Panc1 (cell line): ENCODE results near the gene NOXA1. TPM values are rescaled to one million over a fixed set of nuclear protein-coding genes. Genes with fewer than 3 reads are reported as not detected.
A peak's percentile ranks its signal among the peaks of the same experiment; 100 is the strongest.
"Not testable (repeated sequence)": the region's sequence is repeated elsewhere in the genome, so short reads cannot be mapped to it uniquely, and the experiment has no call there.

Experiments used
- ATAC-seq: fragments of 200-7000 bp; cut with Tn5 transposase; 2 replicates; pipeline ENCODE4 v1.9.1; 2020; ENCODE audit warnings: mild to moderate bottlenecking, moderate library complexity
- BruUV-seq: library from RNA; stranded (reverse); fragments of 400-500 nt; replicated peaks from 2 replicates; lab custom pipeline; 2021; lab: Mats Ljungman, UMichigan
- CTCF ChIA-PET: fragments of 300-600 bp; sonication (Branson Sonifier 250); formaldehyde crosslinking; loops from one replicate; lab custom pipeline; 2022; ENCODE audit warnings: antibody characterized with exemption; lab: Charles Lee
- POLR2A ChIA-PET: fragments of 300-600 bp; sonication (Branson Sonifier 250); formaldehyde crosslinking; loops from one replicate; lab custom pipeline; 2022; ENCODE audit warnings: antibody characterized with exemption; lab: Charles Lee
- DNase-seq: peaks from one replicate; pipeline ENCODE4 v3.0.0-alpha.2; 2010; ENCODE audit warnings: low read depth, low spot score
- H3K27ac ChIP-seq: 2 replicates; pipeline ENCODE4 v1.5.1; 2011; ENCODE audit warnings: mild to moderate bottlenecking, low read length, inconsistent platforms
- H3K27me3 ChIP-seq: fragments of 200-500 bp; sonication (Bioruptor generic); 2 replicates; pipeline ENCODE4 v1.6.0; 2014; ENCODE audit warnings: low read length, inconsistent platforms; ENCODE audit not compliant: control insufficient read depth, insufficient read depth
- H3K36me3 ChIP-seq: fragments of 200-500 bp; sonication (Bioruptor generic); 2 replicates; pipeline ENCODE4 v1.5.1; 2014; ENCODE audit warnings: inconsistent platforms, mild to moderate bottlenecking, low read length, moderate library complexity; ENCODE audit not compliant: control insufficient read depth, insufficient read depth
- H3K4me1 ChIP-seq: 2 replicates; pipeline ENCODE4 v1.5.1; 2011; ENCODE audit warnings: inconsistent platforms, mild to moderate bottlenecking, low read length, moderate library complexity; ENCODE audit not compliant: control insufficient read depth, insufficient read depth
- H3K4me3 ChIP-seq, 2 experiments: 2 replicates each; pipeline ENCODE4 v1.5.1; 2011 to 2012; ENCODE audit warnings: low read depth in 2 of 2, low read length in 2 of 2, mild to moderate bottlenecking in 2 of 2, inconsistent platforms in 1 of 2, moderate library complexity in 1 of 2
- H3K9me3 ChIP-seq: fragments of 200-500 bp; sonication (Bioruptor generic); 2 replicates; pipeline ENCODE4 v1.5.1; 2014; ENCODE audit warnings: low read depth, mild to moderate bottlenecking, inconsistent platforms, low read length, moderate library complexity; ENCODE audit not compliant: control insufficient read depth, insufficient read depth
- POLR2AphosphoS5 ChIP-seq: IDR thresholded peaks from 2 replicates; pipeline ENCODE4 v1.6.1; 2012; ENCODE audit warnings: mild to moderate bottlenecking, low read depth, low read length, moderate library complexity
- SIN3A ChIP-seq: IDR thresholded peaks from 2 replicates; pipeline ENCODE4 v1.6.1; 2012; ENCODE audit warnings: low read depth, mild to moderate bottlenecking, low read length, moderate library complexity, borderline replicate concordance; ENCODE audit not compliant: insufficient read depth
- TCF7L2 ChIP-seq: IDR thresholded peaks from 2 replicates; pipeline ENCODE4 v1.6.1; 2011; ENCODE audit warnings: mild to moderate bottlenecking, low read depth, low read length, inconsistent platforms
- in situ Hi-C: cut with HindIII; loops from 2 replicates; pipeline ENCODE4 v1.10.0; 2016; ENCODE audit warnings: low sequenced_read_pairs, low pct_unique_long_range_greater_than_20kb
- intact Hi-C: fragments of 100-400 bp; cut with micrococcal nuclease; formaldehyde crosslinking; loops from one replicate; pipeline ENCODE4 v1.10.0; 2022; ENCODE audit not compliant: unreplicated experiment
- total RNA-seq: library from RNA; stranded (reverse); gene quantifications from one replicate; pipeline ENCODE4 v1.2.1, GENCODE V29; 2021; ENCODE audit not compliant: unreplicated experiment
- TF ChIP-seq, protein P1 (sequence below): fragments of 450-650 bp; IDR thresholded peaks from 2 replicates; pipeline ENCODE4 v1.5.1; 2017; ENCODE audit warnings: mild to moderate bottlenecking
- TF ChIP-seq, protein P2 (sequence below), 2 experiments: IDR thresholded peaks; 2 replicates each; pipeline ENCODE4 v1.6.1; 2011 to 2012; ENCODE audit warnings: low read depth in 2 of 2, control low read depth in 1 of 2, low read length in 1 of 2, mild to moderate bottlenecking in 1 of 2, moderate library complexity in 1 of 2; ENCODE audit not compliant: insufficient read depth in 1 of 2

NOXA1 gene
- total RNA-seq, 1 experiment from 2014 or later: 3.7 TPM

DNA sequence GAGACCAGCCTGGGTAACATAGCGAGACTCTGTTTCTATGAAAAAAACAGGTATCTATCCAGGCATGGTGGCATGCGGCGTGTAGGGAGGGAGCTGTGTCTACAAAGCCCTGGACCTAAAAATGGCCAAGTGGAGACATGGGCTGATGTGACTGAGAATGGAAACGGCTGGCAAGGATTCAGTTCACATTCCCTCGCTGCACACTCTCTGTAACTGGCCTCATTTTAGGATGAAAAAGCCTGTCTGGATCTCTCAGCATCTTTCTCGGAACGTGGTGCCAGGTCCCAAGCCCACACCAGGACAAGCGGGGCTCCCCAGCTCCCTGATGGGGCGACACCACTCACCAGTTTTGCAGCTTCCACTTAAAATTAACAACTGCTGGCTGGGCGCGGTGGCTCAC, 13.7 kb upstream of the NOXA1 start:
- intact Hi-C loops: no loop called here
- ChIA-PET CTCF (no interaction called here), POLR2A (no interaction called here)
- BruUV-seq: no TSS peak
- ATAC-seq: no peak
- Histone ChIP-seq H3K36me3 (no peaks in the 10 kb centered on the region), H3K27ac (peak overlapping the region; percentile 40), H3K4me1 (peaks cover 40% of the 10 kb centered on the region), H3K27me3 (no peaks in the 10 kb centered on the region), H3K4me3 (no peak overlapping the region), H3K9me3 (no peaks in the 10 kb centered on the region)
- TF ChIP-seq, protein P1, sequence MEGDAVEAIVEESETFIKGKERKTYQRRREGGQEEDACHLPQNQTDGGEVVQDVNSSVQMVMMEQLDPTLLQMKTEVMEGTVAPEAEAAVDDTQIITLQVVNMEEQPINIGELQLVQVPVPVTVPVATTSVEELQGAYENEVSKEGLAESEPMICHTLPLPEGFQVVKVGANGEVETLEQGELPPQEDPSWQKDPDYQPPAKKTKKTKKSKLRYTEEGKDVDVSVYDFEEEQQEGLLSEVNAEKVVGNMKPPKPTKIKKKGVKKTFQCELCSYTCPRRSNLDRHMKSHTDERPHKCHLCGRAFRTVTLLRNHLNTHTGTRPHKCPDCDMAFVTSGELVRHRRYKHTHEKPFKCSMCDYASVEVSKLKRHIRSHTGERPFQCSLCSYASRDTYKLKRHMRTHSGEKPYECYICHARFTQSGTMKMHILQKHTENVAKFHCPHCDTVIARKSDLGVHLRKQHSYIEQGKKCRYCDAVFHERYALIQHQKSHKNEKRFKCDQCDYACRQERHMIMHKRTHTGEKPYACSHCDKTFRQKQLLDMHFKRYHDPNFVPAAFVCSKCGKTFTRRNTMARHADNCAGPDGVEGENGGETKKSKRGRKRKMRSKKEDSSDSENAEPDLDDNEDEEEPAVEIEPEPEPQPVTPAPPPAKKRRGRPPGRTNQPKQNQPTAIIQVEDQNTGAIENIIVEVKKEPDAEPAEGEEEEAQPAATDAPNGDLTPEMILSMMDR: no peak
- TF ChIP-seq SIN3A: no peak
- no peak for TF ChIP-seq POLR2AphosphoS5
- TF ChIP-seq TCF7L2: no peak
- TF ChIP-seq, protein P2, sequence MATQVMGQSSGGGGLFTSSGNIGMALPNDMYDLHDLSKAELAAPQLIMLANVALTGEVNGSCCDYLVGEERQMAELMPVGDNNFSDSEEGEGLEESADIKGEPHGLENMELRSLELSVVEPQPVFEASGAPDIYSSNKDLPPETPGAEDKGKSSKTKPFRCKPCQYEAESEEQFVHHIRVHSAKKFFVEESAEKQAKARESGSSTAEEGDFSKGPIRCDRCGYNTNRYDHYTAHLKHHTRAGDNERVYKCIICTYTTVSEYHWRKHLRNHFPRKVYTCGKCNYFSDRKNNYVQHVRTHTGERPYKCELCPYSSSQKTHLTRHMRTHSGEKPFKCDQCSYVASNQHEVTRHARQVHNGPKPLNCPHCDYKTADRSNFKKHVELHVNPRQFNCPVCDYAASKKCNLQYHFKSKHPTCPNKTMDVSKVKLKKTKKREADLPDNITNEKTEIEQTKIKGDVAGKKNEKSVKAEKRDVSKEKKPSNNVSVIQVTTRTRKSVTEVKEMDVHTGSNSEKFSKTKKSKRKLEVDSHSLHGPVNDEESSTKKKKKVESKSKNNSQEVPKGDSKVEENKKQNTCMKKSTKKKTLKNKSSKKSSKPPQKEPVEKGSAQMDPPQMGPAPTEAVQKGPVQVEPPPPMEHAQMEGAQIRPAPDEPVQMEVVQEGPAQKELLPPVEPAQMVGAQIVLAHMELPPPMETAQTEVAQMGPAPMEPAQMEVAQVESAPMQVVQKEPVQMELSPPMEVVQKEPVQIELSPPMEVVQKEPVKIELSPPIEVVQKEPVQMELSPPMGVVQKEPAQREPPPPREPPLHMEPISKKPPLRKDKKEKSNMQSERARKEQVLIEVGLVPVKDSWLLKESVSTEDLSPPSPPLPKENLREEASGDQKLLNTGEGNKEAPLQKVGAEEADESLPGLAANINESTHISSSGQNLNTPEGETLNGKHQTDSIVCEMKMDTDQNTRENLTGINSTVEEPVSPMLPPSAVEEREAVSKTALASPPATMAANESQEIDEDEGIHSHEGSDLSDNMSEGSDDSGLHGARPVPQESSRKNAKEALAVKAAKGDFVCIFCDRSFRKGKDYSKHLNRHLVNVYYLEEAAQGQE (IDR thresholded peaks at IDR 0.05; ENCODE audit: insufficient read depth in 1 of 2, low read depth in 2 of 2, low read length in 1 of 2): no peak
- no peak for DNase-seq
- in situ Hi-C loops: no loop called here

DNA sequence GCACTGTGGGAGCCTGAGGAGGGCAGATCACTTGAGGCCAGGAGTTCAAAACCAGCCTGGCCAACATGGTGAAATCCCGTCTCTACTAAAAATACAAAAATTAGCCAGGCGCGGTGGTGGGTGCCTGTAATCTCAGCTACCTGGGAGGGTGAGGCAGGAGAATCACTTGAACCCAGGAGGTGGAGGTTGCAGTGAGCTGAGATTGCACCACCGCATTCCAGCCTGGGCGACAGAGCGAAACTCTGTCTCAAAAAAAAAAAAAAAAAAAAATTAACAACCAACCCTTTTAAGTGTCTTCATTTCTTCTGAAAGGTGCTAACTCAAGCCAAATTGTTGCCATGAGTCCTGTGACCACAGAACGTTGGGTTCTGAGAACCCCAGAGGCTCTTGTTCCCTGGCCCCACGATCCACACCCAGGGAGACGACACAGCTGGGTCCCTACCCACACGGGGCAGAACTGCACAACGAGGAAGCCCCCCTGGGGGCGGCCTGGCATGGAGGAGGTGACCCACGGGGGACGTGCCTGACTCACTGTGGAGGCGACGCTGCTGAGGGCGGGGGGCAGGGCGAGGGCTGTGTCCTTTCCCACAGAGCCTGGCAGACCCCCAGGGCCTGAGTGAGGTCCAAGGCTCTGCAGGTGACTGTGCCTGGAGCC, 12.8 kb upstream of the NOXA1 start:
- BruUV-seq, in situ Hi-C loops, intact Hi-C loops, H3K36me3 ChIP-seq, H3K9me3 ChIP-seq, ATAC-seq, POLR2A ChIA-PET, CTCF ChIA-PET, DNase-seq, H3K27me3 ChIP-seq, H3K4me3 ChIP-seq: not testable (repeated sequence)
- peaks cover 41% of the 10 kb centered on the region for H3K4me1 ChIP-seq
- H3K27ac ChIP-seq: peak overlapping the region; percentile 77

DNA sequence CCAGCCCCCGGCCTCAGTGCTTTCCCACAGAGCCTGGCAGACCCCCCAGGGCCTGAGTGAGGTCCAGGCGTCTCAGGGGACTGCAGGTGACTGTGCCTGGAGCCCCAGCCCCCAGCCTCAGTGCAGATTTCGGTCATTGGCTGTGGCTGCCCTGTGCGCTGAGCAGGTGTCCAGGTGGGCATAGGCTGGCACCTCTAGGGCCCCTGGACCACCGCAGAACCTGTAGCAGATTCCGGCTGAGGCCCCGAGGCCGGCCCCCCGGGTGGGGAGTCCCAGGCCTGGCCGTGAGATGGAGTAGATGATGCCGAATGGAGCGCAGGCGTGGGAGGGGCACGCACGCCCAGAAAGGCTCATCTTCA, 12.3 kb upstream of the NOXA1 start:
- peaks cover 46% of the 10 kb centered on the region for H3K4me1 ChIP-seq
- peak overlapping the region; percentile 77 for H3K27ac ChIP-seq
- TF ChIP-seq, protein P1: no peak
- TF ChIP-seq SIN3A (no peak), TCF7L2 (no peak), POLR2AphosphoS5 (no peak)
- TF ChIP-seq, protein P2 (IDR thresholded peaks at IDR 0.05; ENCODE audit: insufficient read depth in 1 of 2, low read depth in 2 of 2, low read length in 1 of 2): no peak
- no peaks in the 10 kb centered on the region for H3K9me3 ChIP-seq
- BruUV-seq: no TSS peak
- DNase-seq (no peak), ATAC-seq (no peak)
- ChIA-PET POLR2A (no interaction called here), CTCF (no interaction called here)
- H3K4me3 ChIP-seq: no peak overlapping the region
- in situ Hi-C loops: no loop called here
- H3K36me3 ChIP-seq: no peaks in the 10 kb centered on the region
- intact Hi-C loops: no loop called here
- H3K27me3 ChIP-seq: no peaks in the 10 kb centered on the region
